ENCODE results near the gene LMNTD2.

DNA sequence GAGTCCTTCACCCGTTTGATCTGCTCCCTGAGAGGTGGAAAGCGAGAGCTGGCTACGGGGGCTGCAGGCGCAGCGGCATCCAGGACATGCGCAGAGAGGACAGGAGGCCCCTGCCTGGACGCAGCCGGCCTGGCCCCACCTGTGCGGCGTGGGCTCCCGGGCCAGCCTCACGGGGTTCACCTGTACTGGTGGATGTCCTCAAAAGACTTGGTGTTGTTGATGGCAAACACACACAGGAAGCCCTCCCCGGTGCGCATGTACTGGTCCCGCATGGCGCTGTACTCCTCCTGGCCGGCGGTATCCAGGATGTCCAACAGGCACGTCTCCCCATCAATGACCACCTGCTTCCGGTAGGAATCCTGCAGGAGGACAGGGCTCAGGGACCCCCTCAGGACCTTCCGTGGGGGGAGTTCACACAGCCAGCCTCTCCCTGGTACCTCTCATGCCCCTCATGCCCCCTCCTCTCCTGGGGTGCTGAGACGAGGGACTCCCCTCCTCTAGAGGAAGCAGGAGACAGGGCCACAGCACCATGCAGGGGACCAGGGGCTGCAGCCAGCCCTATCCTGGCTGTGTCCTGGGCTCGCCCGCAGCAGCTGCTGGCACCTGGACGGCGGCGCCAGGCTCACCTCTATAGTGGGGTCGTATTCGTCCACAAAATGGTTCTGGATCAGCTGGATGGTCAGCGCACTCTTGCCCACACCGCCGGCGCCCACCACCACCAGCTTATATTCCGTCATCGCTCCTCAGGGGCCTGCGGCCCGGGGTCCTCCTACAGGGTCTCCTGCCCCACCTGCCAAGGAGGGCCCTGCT is 26.7 kb downstream of the LMNTD2 start:
- peak in 1 of 3 donors; percentile 4 for TF ChIP-seq POLR2AphosphoS5 (IDR thresholded peaks at IDR 0.05)
- TF ChIP-seq, protein P1, sequence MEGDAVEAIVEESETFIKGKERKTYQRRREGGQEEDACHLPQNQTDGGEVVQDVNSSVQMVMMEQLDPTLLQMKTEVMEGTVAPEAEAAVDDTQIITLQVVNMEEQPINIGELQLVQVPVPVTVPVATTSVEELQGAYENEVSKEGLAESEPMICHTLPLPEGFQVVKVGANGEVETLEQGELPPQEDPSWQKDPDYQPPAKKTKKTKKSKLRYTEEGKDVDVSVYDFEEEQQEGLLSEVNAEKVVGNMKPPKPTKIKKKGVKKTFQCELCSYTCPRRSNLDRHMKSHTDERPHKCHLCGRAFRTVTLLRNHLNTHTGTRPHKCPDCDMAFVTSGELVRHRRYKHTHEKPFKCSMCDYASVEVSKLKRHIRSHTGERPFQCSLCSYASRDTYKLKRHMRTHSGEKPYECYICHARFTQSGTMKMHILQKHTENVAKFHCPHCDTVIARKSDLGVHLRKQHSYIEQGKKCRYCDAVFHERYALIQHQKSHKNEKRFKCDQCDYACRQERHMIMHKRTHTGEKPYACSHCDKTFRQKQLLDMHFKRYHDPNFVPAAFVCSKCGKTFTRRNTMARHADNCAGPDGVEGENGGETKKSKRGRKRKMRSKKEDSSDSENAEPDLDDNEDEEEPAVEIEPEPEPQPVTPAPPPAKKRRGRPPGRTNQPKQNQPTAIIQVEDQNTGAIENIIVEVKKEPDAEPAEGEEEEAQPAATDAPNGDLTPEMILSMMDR (IDR thresholded peaks at IDR 0.05 in 8 of 11, conservative IDR thresholded peaks at IDR 0.05 in 3 of 11), result no peak
- no peak for TF ChIP-seq POLR2A (IDR thresholded peaks at IDR 0.05)

Measured in spleen (tissue), 7 donors.